HG02571 (cell line): ENCODE data around the gene MAP3K6.
A peak's percentile ranks its signal among the peaks of the same experiment; 100 is the strongest.

Experiments used
- ATAC-seq: cut with Tn5 transposase; IDR thresholded peaks from one replicate; pipeline ENCODE4 v1.9.1; 2021; ENCODE audit warnings: mild to moderate bottlenecking, moderate library complexity; ENCODE audit not compliant: unreplicated experiment

The MAP3K6 gene

GRCh38 chr1:27341525-27342252 is 25.1 kb downstream of the MAP3K6 start, which contains the start of gene SYTL1:
Gene SYTL1 (plus strand): TSS chr1:27342022. CDS start chr1:27345335, 3,313 bp downstream.
- peak; percentile 66 for ATAC-seq

GRCh38 chr1:27339213-27339612 is 27.5 kb downstream of the MAP3K6 start:
- ATAC-seq, result no peak

- ATAC-seq, result no peak
These were observed 28.0 kb downstream of the MAP3K6 start for GRCh38 chr1:27338751-27339150.

GRCh38 chr1:27336756-27337155 is 30.0 kb downstream of the MAP3K6 start:
- no peak for ATAC-seq

- no peak for ATAC-seq
These were observed 31.0 kb downstream of the MAP3K6 start for GRCh38 chr1:27335506-27336422.

GRCh38 chr1:27333717-27334279 is 33.0 kb downstream of the MAP3K6 start:
- ATAC-seq, result no peak

- ATAC-seq, result no peak
These were observed 34.1 kb downstream of the MAP3K6 start for GRCh38 chr1:27332536-27333281.

- ATAC-seq, result no peak
These were observed 34.8 kb downstream of the MAP3K6 start for GRCh38 chr1:27331922-27332321.

- ATAC-seq, result no peak
These were observed 35.3 kb downstream of the MAP3K6 start for GRCh38 chr1:27331426-27331825.

GRCh38 chr1:27330786-27331185 is 36.0 kb downstream of the MAP3K6 start:
- ATAC-seq, result no peak

- no peak for ATAC-seq
These were observed 38.8 kb downstream of the MAP3K6 start for GRCh38 chr1:27327964-27328363.

- no peak for ATAC-seq
These were observed 41.5 kb downstream of the MAP3K6 start for GRCh38 chr1:27325286-27325685.

- no peak for ATAC-seq
These were observed 44.1 kb downstream of the MAP3K6 start for GRCh38 chr1:27322569-27323240.

GRCh38 chr1:27321813-27322568 is 44.8 kb downstream of the MAP3K6 start, which contains the start of gene TMEM222:
Gene TMEM222 (plus strand): TSS chr1:27322163. CDS start chr1:27322198, 35 bp downstream.
- ATAC-seq, result peak; percentile 86

- ATAC-seq, result no peak
These were observed 48.2 kb downstream of the MAP3K6 start for GRCh38 chr1:27318596-27318995.

- ATAC-seq, result no peak
These were observed 48.6 kb downstream of the MAP3K6 start for GRCh38 chr1:27318136-27318535.

- ATAC-seq, result no peak
These were observed 49.9 kb downstream of the MAP3K6 start for GRCh38 chr1:27316860-27317259.

GRCh38 chr1:27314737-27315136 is 52.0 kb downstream of the MAP3K6 start:
- no peak for ATAC-seq

GRCh38 chr1:27314169-27314568 is 52.6 kb downstream of the MAP3K6 start:
- no peak for ATAC-seq
